Stomach (tissue), 4 donors: ENCODE measurements around the gene VEPH1.

Experiments
- POLR2AphosphoS5 ChIP-seq, 3 donors: sonication (generic); formaldehyde crosslinking; IDR thresholded peaks; one replicate each; pipeline ENCODE4 v1.6.1; 2016; ENCODE audit warnings: antibody characterized with exemption in 3 of 3
- TF ChIP-seq, protein P1 (sequence below), 7 experiments: fragments of 450-650 bp in 4 of 7; fragments of 200-600 bp in 3 of 7; sonication (generic) in 3 of 7; IDR thresholded peaks; one replicate each; pipeline ENCODE4 v1.5.1; 2016 to 2019; ENCODE audit warnings: antibody characterized with exemption in 7 of 7, control low read depth in 2 of 7, mild to moderate bottlenecking in 1 of 7

DNA sequence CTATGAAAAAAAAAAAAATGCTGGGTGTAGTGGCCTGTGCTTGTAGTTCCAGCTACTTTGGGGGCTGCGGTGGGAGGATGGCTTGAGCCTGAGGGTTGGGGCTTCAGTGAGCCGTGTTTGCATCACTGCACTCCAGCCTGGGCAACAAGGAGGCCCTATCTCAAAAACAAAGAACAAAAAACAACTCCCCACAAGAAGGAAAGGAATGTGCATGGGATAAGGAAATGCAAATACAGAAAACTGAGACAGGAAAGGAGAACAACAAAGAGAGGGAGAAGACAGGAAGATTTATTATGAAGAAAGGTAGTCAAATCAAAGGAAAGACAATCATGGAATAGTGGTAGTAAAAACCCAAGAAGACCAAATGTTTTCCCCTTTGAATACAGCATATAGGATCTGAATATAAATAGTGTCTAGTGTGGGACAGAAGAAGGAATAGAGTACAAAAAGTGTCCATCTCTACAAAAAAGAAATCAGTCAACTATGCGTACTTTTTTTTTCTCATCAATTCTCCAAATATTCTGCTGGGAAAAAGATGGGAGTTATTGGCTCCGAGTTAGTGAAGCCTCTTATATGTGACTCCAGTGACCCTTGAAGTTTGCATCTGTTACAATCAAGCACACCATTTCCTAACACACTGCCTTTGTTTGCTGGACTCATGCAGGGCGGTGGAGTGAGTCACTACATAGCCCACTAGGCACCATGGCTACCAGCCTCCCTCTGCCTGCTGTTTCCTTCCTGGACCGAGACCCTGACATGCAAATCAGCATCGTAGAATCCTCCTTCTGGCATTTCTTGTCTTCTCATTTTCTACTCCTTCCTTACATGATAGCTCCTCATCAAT is 167.8 kb downstream of the VEPH1 start:
- TF ChIP-seq, protein P1, sequence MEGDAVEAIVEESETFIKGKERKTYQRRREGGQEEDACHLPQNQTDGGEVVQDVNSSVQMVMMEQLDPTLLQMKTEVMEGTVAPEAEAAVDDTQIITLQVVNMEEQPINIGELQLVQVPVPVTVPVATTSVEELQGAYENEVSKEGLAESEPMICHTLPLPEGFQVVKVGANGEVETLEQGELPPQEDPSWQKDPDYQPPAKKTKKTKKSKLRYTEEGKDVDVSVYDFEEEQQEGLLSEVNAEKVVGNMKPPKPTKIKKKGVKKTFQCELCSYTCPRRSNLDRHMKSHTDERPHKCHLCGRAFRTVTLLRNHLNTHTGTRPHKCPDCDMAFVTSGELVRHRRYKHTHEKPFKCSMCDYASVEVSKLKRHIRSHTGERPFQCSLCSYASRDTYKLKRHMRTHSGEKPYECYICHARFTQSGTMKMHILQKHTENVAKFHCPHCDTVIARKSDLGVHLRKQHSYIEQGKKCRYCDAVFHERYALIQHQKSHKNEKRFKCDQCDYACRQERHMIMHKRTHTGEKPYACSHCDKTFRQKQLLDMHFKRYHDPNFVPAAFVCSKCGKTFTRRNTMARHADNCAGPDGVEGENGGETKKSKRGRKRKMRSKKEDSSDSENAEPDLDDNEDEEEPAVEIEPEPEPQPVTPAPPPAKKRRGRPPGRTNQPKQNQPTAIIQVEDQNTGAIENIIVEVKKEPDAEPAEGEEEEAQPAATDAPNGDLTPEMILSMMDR (IDR thresholded peaks at IDR 0.05) = no peak
- TF ChIP-seq POLR2AphosphoS5 (IDR thresholded peaks at IDR 0.05) = no peak
